ENCODE data around the gene AARS1.
"Not testable (repeated sequence)": the region's sequence is repeated elsewhere in the genome, so short reads cannot be mapped to it uniquely, and the experiment has no call there.

AARS1 gene

GRCh38 chr16:70203508-70203907, 85.8 kb downstream of the AARS1 start:
- H3K4me3 ChIP-seq (ENCODE audit: low read length): not testable (repeated sequence)

Data from GM08714 (cell line).